NB4 (cell line): ENCODE measurements around the gene VAV2.

Source experiments
- POLR2A ChIP-seq: IDR thresholded peaks from 2 replicates; pipeline ENCODE4 v1.6.1; 2011; ENCODE audit warnings: mild to moderate bottlenecking; ENCODE audit not compliant: insufficient read length; ENCODE audit errors: extremely low read depth
- TF ChIP-seq, protein P1 (sequence below): IDR thresholded peaks from one replicate; pipeline ENCODE4 v1.5.1; 2012; ENCODE audit warnings: low read depth, low read length

DNA sequence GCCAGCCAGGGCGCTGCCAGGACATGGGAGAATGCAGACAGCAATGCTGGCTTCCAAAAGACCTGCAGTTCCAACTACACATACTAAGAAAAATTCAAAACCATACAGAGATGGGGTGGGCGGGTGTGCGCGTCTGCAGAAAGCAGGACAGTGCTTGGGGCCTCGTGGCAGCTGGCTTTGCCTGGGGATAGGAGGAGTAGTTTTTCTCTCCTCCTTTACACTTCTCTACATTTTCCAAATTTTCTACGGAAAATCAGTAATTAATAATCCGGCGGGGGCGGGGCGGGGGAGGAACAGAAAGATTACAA lies 210.3 kb downstream of the VAV2 start:
- no peak for TF ChIP-seq POLR2A
- TF ChIP-seq, protein P1, sequence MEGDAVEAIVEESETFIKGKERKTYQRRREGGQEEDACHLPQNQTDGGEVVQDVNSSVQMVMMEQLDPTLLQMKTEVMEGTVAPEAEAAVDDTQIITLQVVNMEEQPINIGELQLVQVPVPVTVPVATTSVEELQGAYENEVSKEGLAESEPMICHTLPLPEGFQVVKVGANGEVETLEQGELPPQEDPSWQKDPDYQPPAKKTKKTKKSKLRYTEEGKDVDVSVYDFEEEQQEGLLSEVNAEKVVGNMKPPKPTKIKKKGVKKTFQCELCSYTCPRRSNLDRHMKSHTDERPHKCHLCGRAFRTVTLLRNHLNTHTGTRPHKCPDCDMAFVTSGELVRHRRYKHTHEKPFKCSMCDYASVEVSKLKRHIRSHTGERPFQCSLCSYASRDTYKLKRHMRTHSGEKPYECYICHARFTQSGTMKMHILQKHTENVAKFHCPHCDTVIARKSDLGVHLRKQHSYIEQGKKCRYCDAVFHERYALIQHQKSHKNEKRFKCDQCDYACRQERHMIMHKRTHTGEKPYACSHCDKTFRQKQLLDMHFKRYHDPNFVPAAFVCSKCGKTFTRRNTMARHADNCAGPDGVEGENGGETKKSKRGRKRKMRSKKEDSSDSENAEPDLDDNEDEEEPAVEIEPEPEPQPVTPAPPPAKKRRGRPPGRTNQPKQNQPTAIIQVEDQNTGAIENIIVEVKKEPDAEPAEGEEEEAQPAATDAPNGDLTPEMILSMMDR = no peak
